ENCODE measurements around the gene DESI1.
"Not testable (repeated sequence)": the region's sequence is repeated elsewhere in the genome, so short reads cannot be mapped to it uniquely, and the experiment has no call there.

DESI1 gene

GRCh38 chr22:41642331-41643110, 21.7 kb upstream of the DESI1 start:
- peaks cover 89% of the 10 kb centered on the region for H3K36me3 ChIP-seq (ENCODE audit: insufficient read depth, low read length)
- DNase-seq (ENCODE audit: low read depth, low spot score), result no peak
- no peak overlapping the region for H3K4me3 ChIP-seq
- TF ChIP-seq EZH2 (IDR thresholded peaks at IDR 0.05) (no peak), FOXP2 (optimal IDR thresholded peaks at IDR 0.05; ENCODE audit: control extremely low read depth, extremely low read length, insufficient read depth) (no peak), POLR2AphosphoS5 (IDR thresholded peaks at IDR 0.05; ENCODE audit: borderline replicate concordance, low read depth, low read length) (no peak)
- no peak overlapping the region for H3K27ac ChIP-seq
- no peaks in the 10 kb centered on the region for H3K9me3 ChIP-seq (ENCODE audit: low read depth, low read length)
- H3K9ac ChIP-seq (ENCODE audit: insufficient read length), result no peak overlapping the region

GRCh38 chr22:41641854-41642253, 21.0 kb upstream of the DESI1 start:
- Histone ChIP-seq H3K36me3 (ENCODE audit: insufficient read depth, low read length) (peaks cover 91% of the 10 kb centered on the region), H3K9ac (ENCODE audit: insufficient read length) (no peak overlapping the region), H3K4me3 (no peak overlapping the region), H3K9me3 (ENCODE audit: low read depth, low read length) (no peaks in the 10 kb centered on the region), H3K27ac (no peak overlapping the region)
- TF ChIP-seq EZH2 (IDR thresholded peaks at IDR 0.05), result no peak
- no peak for TF ChIP-seq FOXP2 (optimal IDR thresholded peaks at IDR 0.05; ENCODE audit: control extremely low read depth, extremely low read length, insufficient read depth)
- TF ChIP-seq POLR2AphosphoS5 (IDR thresholded peaks at IDR 0.05; ENCODE audit: borderline replicate concordance, low read depth, low read length), result no peak
- DNase-seq (ENCODE audit: low read depth, low spot score), result no peak

GRCh38 chr22:41638748-41639147, 17.9 kb upstream of the DESI1 start:
- Histone ChIP-seq H3K9me3 (ENCODE audit: low read depth, low read length) (no peaks in the 10 kb centered on the region), H3K9ac (ENCODE audit: insufficient read length) (no peak overlapping the region), H3K36me3 (ENCODE audit: insufficient read depth, low read length) (peaks cover 94% of the 10 kb centered on the region), H3K4me3 (no peak overlapping the region), H3K27ac (no peak overlapping the region)
- no peak for DNase-seq (ENCODE audit: low read depth, low spot score)
- TF ChIP-seq FOXP2 (optimal IDR thresholded peaks at IDR 0.05; ENCODE audit: control extremely low read depth, extremely low read length, insufficient read depth), result no peak
- no peak for TF ChIP-seq EZH2 (IDR thresholded peaks at IDR 0.05)
- TF ChIP-seq POLR2AphosphoS5 (IDR thresholded peaks at IDR 0.05; ENCODE audit: borderline replicate concordance, low read depth, low read length), result no peak

GRCh38 chr22:41638124-41638523, 17.3 kb upstream of the DESI1 start:
- Histone ChIP-seq H3K36me3 (ENCODE audit: insufficient read depth, low read length) (peaks cover 96% of the 10 kb centered on the region), H3K4me3 (no peak overlapping the region), H3K27ac (no peak overlapping the region), H3K9ac (ENCODE audit: insufficient read length) (no peak overlapping the region), H3K9me3 (ENCODE audit: low read depth, low read length) (no peaks in the 10 kb centered on the region)
- DNase-seq (ENCODE audit: low read depth, low spot score), result no peak
- no peak for TF ChIP-seq FOXP2 (optimal IDR thresholded peaks at IDR 0.05; ENCODE audit: control extremely low read depth, extremely low read length, insufficient read depth)
- TF ChIP-seq POLR2AphosphoS5 (IDR thresholded peaks at IDR 0.05; ENCODE audit: borderline replicate concordance, low read depth, low read length), result no peak
- TF ChIP-seq EZH2 (IDR thresholded peaks at IDR 0.05), result no peak

GRCh38 chr22:41637623-41638022, 16.8 kb upstream of the DESI1 start:
- H3K36me3 ChIP-seq (ENCODE audit: insufficient read depth, low read length), result peaks cover 92% of the 10 kb centered on the region
- H3K9ac ChIP-seq (ENCODE audit: insufficient read length); DNase-seq (ENCODE audit: low read depth, low spot score); H3K27ac ChIP-seq; H3K4me3 ChIP-seq; H3K9me3 ChIP-seq (ENCODE audit: low read depth, low read length): not testable (repeated sequence)

GRCh38 chr22:41636467-41636866, 15.6 kb upstream of the DESI1 start:
- Histone ChIP-seq H3K36me3 (ENCODE audit: insufficient read depth, low read length) (peaks cover 85% of the 10 kb centered on the region), H3K4me3 (no peak overlapping the region), H3K9me3 (ENCODE audit: low read depth, low read length) (no peaks in the 10 kb centered on the region), H3K27ac (no peak overlapping the region), H3K9ac (ENCODE audit: insufficient read length) (no peak overlapping the region)
- TF ChIP-seq POLR2AphosphoS5 (IDR thresholded peaks at IDR 0.05; ENCODE audit: borderline replicate concordance, low read depth, low read length) (no peak), EZH2 (IDR thresholded peaks at IDR 0.05) (no peak), FOXP2 (optimal IDR thresholded peaks at IDR 0.05; ENCODE audit: control extremely low read depth, extremely low read length, insufficient read depth) (no peak)
- no peak for DNase-seq (ENCODE audit: low read depth, low spot score)

- not testable (repeated sequence) for H3K9ac ChIP-seq (ENCODE audit: insufficient read length); H3K4me3 ChIP-seq; H3K9me3 ChIP-seq (ENCODE audit: low read depth, low read length); DNase-seq (ENCODE audit: low read depth, low spot score); H3K27ac ChIP-seq
- H3K36me3 ChIP-seq (ENCODE audit: insufficient read depth, low read length), result peaks cover 74% of the 10 kb centered on the region
Measured at GRCh38 chr22:41634610-41635009, 13.8 kb upstream of the DESI1 start.

- peaks cover 73% of the 10 kb centered on the region for H3K36me3 ChIP-seq (ENCODE audit: insufficient read depth, low read length)
- not testable (repeated sequence) for H3K4me3 ChIP-seq; DNase-seq (ENCODE audit: low read depth, low spot score); H3K27ac ChIP-seq; H3K9me3 ChIP-seq (ENCODE audit: low read depth, low read length); H3K9ac ChIP-seq (ENCODE audit: insufficient read length)
Measured at GRCh38 chr22:41631615-41632014, 10.8 kb upstream of the DESI1 start.

- not testable (repeated sequence) for DNase-seq (ENCODE audit: low read depth, low spot score); H3K27ac ChIP-seq; H3K9ac ChIP-seq (ENCODE audit: insufficient read length); H3K9me3 ChIP-seq (ENCODE audit: low read depth, low read length); H3K4me3 ChIP-seq
- H3K36me3 ChIP-seq (ENCODE audit: insufficient read depth, low read length), result peaks cover 71% of the 10 kb centered on the region
Measured at GRCh38 chr22:41631115-41631514, 10.3 kb upstream of the DESI1 start.
